CD4-positive, alpha-beta T cell treated with Interleukin-2 at 100 ng/mL for 4 hours (primary cell): ENCODE results near the gene AEN.

Experiments
- DNase-seq: peaks from one replicate; pipeline ENCODE4 v3.0.0-alpha.2; 2020; ENCODE audit warnings: low spot score

Gene AEN

GRCh38 chr15:88613074-88613944, 7.8 kb upstream of the AEN start:
- no peak for DNase-seq

GRCh38 chr15:88615303-88616107, 5.6 kb upstream of the AEN start:
- DNase-seq = no peak

- no peak for DNase-seq
These were observed 4.9 kb upstream of the AEN start for GRCh38 chr15:88616240-88616639.

GRCh38 chr15:88617031-88617722, 4.0 kb upstream of the AEN start:
- DNase-seq = no peak

DNA sequence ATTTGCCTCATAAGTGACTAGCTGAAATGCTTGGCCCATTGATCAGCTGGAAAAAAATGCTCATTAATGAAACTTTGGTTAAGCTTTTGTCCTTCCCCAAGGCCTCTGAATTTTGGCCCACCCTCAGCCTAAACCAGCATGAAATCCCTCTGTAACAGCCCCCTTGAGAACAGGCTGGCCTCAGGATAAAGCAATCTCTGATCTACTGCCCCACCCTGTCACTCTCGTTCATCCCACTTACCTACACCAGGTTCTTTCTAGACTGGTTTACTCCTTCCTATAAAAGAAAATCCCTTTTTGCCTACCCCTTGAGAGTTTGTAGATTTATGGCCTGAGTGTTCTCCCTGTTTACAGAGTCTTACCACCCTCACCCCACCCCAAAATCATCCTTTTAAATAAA, 3.4 kb upstream of the AEN start:
- DNase-seq = no peak

GRCh38 chr15:88618686-88619085, 2.5 kb upstream of the AEN start:
- no peak for DNase-seq

DNA sequence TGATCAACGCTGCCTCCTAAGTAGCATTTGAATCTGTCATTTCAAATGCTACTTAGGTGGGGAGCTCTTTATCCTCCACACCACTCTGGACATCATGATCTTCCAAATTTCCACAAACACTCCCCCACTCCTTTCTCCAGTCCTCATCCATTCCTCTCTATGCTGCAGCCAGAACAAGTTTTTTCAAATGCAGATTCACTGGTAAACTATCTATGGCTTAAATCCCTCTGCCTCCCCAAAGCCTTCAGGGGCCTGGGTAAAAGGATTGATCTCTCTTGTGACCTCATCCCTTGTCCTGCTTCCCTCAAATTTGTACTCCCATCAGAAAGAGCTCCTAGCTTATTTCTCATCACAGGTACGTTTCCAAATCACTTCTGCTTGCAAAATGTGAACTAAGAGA, 1.3 kb upstream of the AEN start:
- no peak for DNase-seq

GRCh38 chr15:88621789-88622604, 857 bp downstream of the AEN start:
- peak; percentile 74 for DNase-seq

DNA sequence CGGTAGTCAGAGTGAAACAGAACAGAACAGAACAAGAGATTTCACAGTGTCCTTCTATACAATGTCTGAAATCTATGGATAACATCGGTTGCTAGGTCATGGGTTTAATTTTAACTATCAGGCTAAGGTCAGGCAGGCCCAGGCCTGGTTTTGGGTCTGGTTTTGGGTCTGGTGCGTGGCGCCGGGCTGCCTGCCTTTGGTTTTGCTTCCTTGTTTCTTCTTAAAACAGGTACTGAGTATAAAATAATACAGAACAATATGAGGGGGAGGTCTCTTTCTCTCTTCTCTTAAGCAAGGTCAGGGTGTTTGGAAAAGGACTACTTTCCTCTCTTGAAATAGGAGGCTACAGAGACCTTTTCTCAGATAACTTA, 1.4 kb downstream of the AEN start:
- no peak for DNase-seq

DNA sequence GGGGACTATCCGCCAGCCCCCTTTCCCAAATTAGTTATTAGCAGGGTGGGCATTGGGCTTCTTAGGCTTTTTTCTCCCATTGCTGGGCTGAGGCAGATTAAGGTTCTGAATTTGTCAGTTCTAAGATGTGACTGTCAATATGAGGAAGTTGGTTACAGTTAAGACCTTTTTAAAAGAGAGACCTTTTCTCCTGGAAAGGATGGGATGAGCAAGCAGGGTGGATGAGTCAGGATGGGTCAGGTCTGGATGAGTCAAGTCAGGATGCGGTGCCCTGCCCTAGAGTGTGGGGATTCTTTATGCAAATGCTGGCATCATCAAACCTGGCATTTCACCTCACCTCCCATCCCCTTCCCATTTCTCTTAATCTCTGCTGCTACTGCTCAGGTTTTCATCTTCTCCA, 1.9 kb downstream of the AEN start:
- DNase-seq = peak; percentile 71

DNA sequence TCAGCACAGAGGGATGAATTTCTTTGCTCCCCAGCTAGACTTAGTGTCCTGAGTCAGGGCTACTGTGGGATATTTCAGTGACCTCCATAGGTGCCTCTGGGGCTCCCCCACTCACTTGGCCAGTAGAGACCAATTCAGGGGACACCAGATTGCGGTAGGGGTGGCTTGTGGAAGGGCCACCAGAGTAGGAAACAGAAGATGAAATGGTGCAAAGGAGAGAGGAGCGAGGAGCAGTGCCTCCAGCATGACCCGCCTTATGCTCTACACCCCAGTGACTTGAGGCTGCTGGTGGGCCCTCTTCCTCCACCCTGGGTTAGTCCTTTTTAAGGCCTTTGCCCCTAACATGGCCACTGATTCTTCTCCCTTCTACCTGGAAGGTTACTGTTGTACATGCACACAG, 2.5 kb downstream of the AEN start:
- no peak for DNase-seq

DNA sequence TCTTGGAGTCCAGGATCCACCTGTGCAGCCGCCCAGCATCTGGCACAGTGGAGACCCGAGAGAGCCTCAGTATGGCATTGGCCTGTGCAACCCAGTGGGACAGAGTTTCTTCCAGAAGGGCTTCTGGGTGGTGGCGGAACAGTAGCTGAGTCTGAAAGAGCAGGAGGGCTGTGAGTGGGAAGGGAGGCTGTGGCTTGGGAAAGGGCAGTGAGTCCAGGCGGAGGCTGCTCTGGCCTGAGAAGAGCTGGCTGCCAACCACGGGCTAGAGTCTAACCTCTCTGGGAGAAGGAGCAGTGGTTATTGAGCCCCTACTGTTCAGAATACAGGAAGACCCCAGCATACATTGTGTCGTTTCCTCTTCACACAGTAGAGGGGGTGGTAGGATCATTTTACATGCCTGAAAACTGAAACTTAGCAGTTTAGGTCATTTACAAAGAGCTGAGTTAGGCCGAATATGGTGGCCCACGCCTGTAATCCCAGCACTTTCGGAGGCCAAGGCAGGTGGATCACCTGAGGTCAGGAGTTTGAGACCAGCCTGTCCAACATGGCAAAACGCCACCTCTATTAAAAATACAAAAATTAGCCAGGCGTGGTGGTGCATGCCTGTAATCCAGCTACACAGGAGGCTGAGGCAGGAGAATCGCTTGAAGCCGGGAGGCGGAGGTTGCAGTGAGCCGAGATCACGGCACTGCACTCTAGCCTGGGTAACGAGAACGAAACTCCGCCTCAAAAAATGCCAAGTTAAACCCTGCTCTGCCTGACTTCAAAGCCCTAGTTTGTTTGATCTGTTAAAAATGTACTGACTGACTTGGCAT, 3.2 kb downstream of the AEN start:
- peak; percentile 70 for DNase-seq

DNA sequence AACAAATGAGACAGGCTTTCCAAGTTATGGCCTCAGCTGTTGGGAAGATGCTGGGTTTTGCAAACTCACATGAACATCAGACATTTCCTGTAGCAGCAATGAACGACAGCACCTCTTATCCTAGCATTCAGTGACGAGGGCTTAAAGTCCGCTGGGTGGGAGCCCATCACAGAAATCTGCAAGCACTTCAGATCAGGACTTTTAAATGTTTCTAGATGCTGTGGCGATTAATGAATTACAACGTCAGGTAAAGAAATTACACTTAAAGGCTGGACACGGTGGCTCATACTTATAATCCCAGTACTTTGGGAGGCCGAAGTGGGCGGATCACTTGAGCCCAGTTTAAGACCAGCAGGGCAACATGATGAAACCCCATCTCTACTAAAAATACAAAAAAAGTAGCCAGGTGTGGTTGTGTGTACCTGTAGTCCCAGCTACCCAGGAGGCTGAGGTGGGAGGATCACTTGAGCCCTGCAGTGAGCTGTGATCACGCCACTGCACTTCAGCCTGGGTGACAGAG, 3.9 kb downstream of the AEN start:
- DNase-seq = no peak

DNA sequence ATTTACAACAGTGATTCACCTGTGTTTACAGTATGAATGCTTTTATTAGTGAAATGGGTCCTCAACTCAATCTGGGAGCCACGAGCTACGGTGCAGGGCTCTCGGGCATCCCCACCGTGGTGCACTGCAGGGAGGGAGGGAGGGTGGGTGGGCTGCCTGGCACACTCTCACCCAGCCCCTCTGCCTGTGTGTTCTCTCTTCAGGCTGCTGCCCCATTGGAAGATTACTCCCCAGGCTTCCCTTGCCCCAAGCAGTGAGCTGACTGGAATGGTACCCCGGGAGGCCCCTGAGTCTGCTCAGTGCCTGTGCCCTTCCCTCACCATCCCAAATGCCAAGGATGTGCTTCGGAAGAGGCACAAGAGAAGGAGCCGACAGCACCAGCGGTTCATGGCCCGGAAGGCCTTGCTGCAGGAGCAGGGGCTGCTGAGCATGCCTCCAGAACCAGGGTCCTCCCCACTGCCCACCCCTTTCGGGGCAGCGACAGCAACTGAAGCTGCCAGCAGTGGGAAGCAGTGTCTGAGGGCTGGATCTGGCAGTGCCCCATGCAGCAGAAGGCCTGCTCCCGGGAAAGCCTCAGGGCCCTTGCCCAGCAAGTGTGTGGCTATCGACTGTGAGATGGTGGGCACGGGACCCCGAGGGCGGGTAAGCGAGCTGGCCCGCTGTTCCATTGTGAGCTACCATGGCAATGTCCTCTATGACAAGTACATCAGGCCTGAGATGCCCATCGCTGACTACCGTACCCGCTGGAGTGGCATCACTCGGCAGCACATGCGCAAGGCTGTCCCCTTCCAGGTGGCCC, 5.0 kb downstream of the AEN start:
- DNase-seq = no peak

DNA sequence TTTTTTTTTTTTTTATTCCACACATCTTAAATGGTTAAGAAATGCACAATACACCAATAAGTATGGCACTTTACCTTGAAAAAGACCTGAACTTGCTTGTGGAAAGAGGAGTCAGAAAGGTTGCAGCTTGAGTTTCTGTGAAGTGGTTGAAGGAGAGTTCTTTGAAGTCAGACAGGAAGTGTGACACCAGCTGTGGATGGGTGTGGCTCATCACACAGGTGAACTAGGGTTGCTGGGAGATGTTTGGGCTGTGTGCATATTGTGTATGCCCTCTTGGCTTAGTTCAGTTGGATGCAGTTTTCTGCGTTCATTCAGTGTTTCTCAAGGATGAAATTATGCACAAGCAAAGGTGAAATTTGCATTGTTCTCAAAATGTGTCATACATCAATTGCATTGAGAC, 6.3 kb downstream of the AEN start:
- DNase-seq = peak; percentile 93

GRCh38 chr15:88628018-88628654, 7.0 kb downstream of the AEN start:
- no peak for DNase-seq

- DNase-seq = no peak
These were observed 7.9 kb downstream of the AEN start for GRCh38 chr15:88629071-88629470.

- DNase-seq = no peak
These were observed 9.1 kb downstream of the AEN start for GRCh38 chr15:88630141-88630721.
